Muscle layer of duodenum (tissue), 2 donors: ENCODE data around the gene GRIK3.
A peak's percentile ranks its signal among the peaks of the same experiment; 100 is the strongest.

Experiments
- H3K27ac ChIP-seq: one replicate; pipeline ENCODE4 v1.7.0; 2013; ENCODE audit warnings: mild to moderate bottlenecking, low read length
- H3K27me3 ChIP-seq: one replicate; pipeline ENCODE4 v1.7.0; 2013; ENCODE audit warnings: low read depth, mild to moderate bottlenecking, control low read depth, low read length
- H3K36me3 ChIP-seq, 2 donors: one replicate each; pipeline ENCODE4 v1.7.0; 2013; ENCODE audit warnings: low read length in 2 of 2, control low read depth in 1 of 2, mild to moderate bottlenecking in 1 of 2; ENCODE audit not compliant: insufficient read depth in 2 of 2, control insufficient read depth in 1 of 2
- H3K4me1 ChIP-seq, 2 donors: one replicate each; pipeline ENCODE4 v1.7.0; 2013; ENCODE audit warnings: low read length in 2 of 2, mild to moderate bottlenecking in 2 of 2, control low read depth in 1 of 2, moderate library complexity in 1 of 2; ENCODE audit not compliant: insufficient read depth in 2 of 2, control insufficient read depth in 1 of 2
- H3K4me3 ChIP-seq, 2 donors: one replicate each; pipeline ENCODE4 v1.7.0; 2013; ENCODE audit warnings: low read length in 2 of 2, low read depth in 1 of 2, mild to moderate bottlenecking in 1 of 2
- H3K9me3 ChIP-seq, 2 donors: one replicate each; pipeline ENCODE4 v1.7.0; 2013; ENCODE audit warnings: low read length in 2 of 2, control low read depth in 1 of 2, mild to moderate bottlenecking in 1 of 2; ENCODE audit not compliant: control insufficient read depth in 1 of 2
- donor health status: healthy.

The GRIK3 gene

DNA sequence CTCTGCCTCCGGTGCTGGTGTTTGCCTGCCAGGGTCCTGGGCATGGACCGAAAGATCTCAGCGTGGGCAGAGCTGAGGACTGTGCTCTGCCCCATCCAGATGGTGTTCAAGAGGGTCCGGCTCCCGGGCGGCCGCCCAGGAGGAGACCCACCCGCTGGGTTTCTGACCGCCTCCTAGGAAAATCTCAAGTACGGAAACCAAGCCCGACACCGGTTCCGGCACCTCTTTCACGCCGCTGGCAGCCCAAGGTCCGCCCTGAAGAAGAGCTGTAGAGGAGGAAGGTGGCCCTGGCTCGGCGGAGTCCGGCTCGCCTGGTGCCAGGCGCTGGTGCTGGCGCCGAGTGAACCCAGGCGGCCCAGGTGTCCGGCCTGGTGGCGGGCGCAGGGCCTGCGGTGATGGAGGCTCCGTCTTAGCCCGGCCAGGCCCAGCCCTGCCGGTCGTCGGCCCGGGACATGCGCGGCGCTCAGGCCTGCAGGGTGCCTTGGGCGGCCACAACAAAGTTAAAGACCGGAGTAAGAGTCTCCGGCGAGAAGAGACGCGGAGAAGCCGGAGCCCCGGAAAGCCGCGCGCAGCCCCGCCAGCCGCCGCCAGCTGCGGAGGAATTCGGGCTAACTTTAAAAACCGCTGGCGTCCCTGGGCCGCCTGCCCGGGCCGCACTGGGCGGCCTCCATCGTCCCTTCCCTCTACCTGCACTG, 1.5 kb downstream of the GRIK3 start:
- Histone ChIP-seq H3K36me3 (no peaks in the 10 kb centered on the region), H3K4me3 (peak overlapping the region in 1 of 2 donors; percentile 51), H3K4me1 (peaks cover 0 to 31% of the 10 kb centered on the region in 2 donors), H3K27ac (no peak overlapping the region), H3K27me3 (peaks cover 56% of the 10 kb centered on the region), H3K9me3 (no peaks in the 10 kb centered on the region)

DNA sequence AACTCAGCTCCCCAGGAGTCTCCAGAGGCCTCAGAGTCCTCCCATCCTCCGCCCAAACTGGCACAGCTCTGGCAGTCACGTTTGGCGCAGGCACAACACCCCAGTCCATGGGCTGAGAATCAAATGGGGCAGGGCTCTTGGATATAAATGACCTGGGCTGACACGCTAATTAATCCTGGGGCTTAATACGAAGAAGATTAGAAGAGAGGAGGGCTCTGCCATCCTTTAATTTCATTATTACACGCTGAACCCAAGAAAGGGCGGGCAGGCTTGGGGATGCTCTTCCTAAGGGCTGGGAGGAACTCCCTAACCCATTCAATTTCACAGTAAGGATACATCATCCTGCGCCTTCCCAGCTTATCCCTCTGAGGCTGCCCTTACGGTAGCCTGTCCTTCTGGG, 2.4 kb downstream of the GRIK3 start:
- no peaks in the 10 kb centered on the region for H3K9me3 ChIP-seq
- no peak overlapping the region for H3K27ac ChIP-seq
- no peaks in the 10 kb centered on the region for H3K36me3 ChIP-seq
- peak overlapping the region in 1 of 2 donors; percentile 51 for H3K4me3 ChIP-seq
- H3K4me1 ChIP-seq = peaks cover 0 to 31% of the 10 kb centered on the region in 2 donors
- H3K27me3 ChIP-seq = peaks cover 56% of the 10 kb centered on the region

DNA sequence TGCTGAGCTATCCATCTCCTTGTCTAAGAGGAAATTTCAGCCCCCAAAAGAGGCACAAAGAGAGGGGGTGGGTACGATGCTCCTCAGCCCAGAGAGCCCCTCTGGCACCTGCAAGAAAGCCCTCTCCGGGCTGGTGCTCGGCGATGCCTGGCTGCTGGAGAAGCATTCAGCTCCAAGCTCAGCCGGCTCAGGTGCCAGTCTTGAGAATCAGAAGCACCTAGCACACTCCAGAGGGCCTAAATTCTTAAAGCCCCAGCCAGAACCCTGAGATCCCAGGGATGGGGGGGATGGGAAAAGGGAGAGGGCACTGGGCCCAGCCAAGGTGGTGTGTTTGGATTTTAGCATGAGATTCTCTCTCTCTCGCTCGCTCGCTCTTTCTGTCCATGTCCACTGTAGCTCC, 2.9 kb downstream of the GRIK3 start:
- Histone ChIP-seq H3K27me3 (peaks cover 52% of the 10 kb centered on the region), H3K4me3 (no peak overlapping the region), H3K4me1 (peaks cover 0 to 28% of the 10 kb centered on the region in 2 donors), H3K27ac (no peak overlapping the region), H3K36me3 (no peaks in the 10 kb centered on the region), H3K9me3 (no peaks in the 10 kb centered on the region)

DNA sequence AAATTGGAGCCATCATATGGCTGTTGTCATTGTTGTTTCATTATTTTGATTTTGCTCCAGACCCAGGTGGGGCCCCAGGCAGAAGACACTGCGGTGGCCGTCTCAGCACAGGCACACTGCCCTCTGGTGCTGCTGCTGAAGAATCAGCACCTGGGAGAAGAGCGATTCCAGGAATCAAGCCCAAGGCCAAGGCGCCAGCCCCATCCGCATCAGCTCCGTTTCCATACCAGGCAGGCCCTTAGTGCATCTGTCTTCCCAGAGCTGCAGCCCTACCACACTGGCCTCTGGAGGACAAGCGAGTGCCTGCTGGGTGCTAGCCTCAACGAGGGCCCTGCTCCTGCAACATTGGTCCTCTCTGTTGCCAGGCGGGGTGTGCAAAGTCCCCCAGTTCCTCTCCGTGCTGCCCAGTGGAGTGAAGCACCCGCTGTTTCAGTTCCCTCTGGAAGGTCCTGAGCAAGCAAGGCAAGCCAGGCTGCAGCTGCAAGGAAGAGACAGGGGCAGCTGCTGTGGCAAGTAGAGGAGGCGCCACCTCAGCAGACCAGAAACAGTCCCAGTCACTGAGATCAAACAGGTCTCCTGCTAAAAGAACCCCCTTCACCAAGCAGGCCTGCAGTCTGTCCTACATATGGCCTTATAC, 5.2 kb downstream of the GRIK3 start:
- H3K9me3 ChIP-seq = no peaks in the 10 kb centered on the region
- peaks cover 0 to 14% of the 10 kb centered on the region in 2 donors for H3K4me1 ChIP-seq
- peaks cover 39% of the 10 kb centered on the region for H3K27me3 ChIP-seq
- H3K4me3 ChIP-seq = no peak overlapping the region
- no peaks in the 10 kb centered on the region for H3K36me3 ChIP-seq
- no peak overlapping the region for H3K27ac ChIP-seq

DNA sequence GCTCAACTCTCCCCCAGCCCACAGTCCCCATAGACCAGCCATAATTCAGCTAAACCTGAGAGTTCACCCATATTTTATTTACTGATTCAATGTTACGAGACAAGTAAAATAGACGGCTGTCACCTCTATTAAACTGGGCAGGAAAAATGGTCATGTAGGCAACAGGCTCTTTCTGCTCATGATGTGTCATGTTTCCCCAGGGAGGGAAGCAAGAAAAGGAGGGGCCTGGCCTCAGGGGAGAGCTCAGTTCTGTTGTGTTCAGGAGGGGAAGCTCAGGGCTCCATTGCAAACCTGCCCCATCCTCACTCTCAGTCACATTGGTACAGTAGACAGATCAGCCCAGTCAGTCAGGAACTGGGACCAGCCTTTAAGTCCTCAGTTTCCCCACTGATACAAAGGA, 12.8 kb downstream of the GRIK3 start:
- Histone ChIP-seq H3K27me3 (no peaks in the 10 kb centered on the region), H3K36me3 (no peaks in the 10 kb centered on the region), H3K4me1 (no peaks in the 10 kb centered on the region), H3K4me3 (no peak overlapping the region), H3K9me3 (no peaks in the 10 kb centered on the region), H3K27ac (no peak overlapping the region)

DNA sequence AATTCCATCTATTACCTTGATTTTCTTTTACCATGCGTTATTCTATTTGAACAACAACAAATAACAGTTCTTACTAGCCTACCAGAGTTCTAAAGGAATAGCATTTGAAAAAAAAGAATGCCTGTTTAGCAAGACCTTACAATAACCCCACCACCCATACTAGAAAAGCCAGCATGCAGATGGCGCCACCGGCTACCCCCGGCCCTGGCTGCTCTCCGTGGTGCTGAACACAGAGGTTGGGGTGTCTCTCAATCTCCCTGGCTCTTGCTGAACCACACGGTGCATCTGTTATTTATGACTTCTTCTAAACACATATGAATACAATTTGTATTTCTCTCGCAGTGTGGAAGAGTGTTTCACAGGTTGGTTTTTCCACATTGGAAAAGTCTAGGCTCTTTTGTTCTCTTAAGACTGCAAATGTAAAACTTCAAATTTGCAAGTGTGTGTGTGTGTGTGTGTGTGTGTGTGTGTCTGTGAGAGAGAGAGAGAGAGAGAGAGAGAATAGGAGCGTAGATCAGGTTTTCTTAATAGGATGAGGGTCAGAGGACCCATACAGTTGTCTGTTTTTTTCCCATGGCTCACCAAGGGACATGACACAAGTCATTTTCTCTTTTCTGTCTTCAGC, 13.6 kb downstream of the GRIK3 start:
- Histone ChIP-seq H3K27ac (no peak overlapping the region), H3K4me3 (no peak overlapping the region), H3K9me3 (no peaks in the 10 kb centered on the region), H3K4me1 (no peaks in the 10 kb centered on the region), H3K36me3 (no peaks in the 10 kb centered on the region), H3K27me3 (no peaks in the 10 kb centered on the region)

DNA sequence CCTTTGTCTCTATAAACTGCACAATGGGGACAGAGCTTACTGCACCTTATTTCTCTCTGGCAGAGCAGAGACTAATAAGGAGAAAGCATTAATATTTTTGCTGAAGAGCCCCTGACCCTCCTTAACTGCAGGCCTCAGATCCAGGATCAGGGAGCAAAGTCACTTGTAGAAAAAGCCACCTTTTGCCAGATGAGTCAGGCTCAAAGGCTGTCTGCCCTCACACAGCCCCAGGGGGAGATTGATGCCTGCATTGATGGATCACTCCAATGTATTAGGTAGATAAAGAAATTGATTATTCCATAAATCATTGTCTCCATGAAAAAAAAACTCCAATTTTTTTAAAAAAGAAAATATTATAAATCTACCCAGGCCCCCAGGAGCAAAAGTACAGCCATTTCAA, 15.8 kb downstream of the GRIK3 start:
- Histone ChIP-seq H3K4me3 (no peak overlapping the region), H3K36me3 (no peaks in the 10 kb centered on the region), H3K4me1 (no peaks in the 10 kb centered on the region), H3K27ac (no peak overlapping the region), H3K27me3 (no peaks in the 10 kb centered on the region), H3K9me3 (no peaks in the 10 kb centered on the region)

DNA sequence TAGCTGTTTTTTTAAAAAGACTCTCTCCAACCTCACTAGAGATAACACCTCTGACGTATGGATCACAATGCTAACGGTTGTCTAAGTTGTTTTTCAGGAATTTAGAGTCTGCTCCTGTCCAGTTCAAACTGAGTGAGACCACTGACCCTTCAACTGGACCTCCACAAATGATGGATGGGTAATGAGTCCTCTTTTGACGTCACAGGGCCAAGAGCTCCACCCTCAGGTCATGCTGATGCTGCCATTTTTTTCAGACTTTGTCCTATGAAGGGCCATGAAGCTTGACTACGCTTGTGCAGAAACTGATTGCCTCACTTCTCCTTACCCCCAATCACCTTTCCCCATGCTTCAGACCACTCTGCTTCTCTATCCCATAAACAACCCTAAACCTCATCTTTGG, 16.6 kb downstream of the GRIK3 start:
- Histone ChIP-seq H3K36me3 (no peaks in the 10 kb centered on the region), H3K27me3 (no peaks in the 10 kb centered on the region), H3K27ac (no peak overlapping the region), H3K4me1 (no peaks in the 10 kb centered on the region), H3K4me3 (no peak overlapping the region), H3K9me3 (no peaks in the 10 kb centered on the region)

DNA sequence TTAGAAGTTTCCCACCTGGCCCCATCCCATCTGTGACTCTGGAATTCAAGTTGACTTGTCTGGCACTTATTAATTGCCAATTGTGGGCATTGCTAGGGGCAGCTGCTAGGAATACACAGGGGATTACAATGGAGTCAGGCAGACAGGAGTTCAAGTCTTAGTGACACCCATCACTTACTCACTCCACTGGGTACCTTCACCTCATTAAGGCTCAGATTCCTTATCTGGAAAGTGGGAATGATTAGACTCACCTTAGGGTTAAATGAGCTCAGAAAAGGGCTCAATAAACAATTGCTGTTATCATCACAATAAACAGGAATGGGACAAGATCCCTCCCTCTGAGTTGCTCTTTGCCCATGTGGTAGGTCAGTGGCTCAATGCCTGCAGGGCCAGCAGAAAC, 18.2 kb downstream of the GRIK3 start:
- no peaks in the 10 kb centered on the region for H3K27me3 ChIP-seq
- no peaks in the 10 kb centered on the region for H3K9me3 ChIP-seq
- no peaks in the 10 kb centered on the region for H3K4me1 ChIP-seq
- no peak overlapping the region for H3K4me3 ChIP-seq
- no peak overlapping the region for H3K27ac ChIP-seq
- no peaks in the 10 kb centered on the region for H3K36me3 ChIP-seq

DNA sequence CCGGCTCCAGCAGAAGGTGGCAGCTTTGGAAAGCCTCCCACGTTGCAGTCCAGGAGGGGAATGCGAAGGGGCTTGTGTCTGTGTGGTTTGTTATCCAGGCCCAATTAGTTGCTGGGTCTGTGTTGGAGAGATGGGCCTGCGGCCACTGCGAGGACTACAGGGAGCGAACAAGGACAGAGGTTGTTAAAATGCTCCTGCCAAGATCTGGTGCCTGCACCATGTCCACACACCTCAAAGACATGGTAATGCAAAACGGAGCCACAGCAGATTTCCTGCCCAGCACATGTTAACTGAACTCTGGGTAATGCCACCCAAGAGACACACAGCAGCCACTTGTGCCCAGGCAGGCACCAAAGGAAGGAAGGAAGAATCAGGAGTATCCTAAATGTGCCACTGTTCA, 18.6 kb downstream of the GRIK3 start:
- Histone ChIP-seq H3K4me3 (no peak overlapping the region), H3K36me3 (no peaks in the 10 kb centered on the region), H3K27ac (no peak overlapping the region), H3K4me1 (no peaks in the 10 kb centered on the region), H3K27me3 (no peaks in the 10 kb centered on the region), H3K9me3 (no peaks in the 10 kb centered on the region)

DNA sequence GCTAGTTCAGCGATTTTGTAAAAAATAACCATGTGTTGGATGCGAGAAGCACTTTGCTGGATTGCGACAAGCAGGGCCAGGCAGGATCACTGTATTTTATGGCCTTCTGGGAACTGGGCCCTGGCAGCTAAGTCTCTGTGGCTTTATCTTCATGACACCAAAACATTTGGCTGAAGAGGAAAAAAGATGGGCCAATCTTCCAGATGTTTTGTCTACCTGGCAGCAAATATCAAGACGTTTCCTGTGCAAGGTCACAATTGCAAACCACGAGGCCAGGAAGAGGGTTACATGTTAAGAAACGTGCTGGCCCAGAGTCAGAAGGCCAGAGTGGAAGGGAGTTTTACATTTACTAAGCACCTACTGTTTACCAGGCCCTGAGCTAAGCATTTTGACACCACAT, 22.1 kb downstream of the GRIK3 start:
- Histone ChIP-seq H3K27ac (no peak overlapping the region), H3K9me3 (no peaks in the 10 kb centered on the region), H3K27me3 (no peaks in the 10 kb centered on the region), H3K4me1 (no peaks in the 10 kb centered on the region), H3K4me3 (no peak overlapping the region), H3K36me3 (no peaks in the 10 kb centered on the region)
